OCI-M2 (cell line): ENCODE results near the gene PIAS1.
"Not testable (repeated sequence)": the region's sequence is repeated elsewhere in the genome, so short reads cannot be mapped to it uniquely, and the experiment has no call there.

Source experiments
- DNase-seq: peaks from one replicate; lab custom pipeline; 2025; ENCODE audit not compliant: unreplicated experiment; lab: John Stamatoyannopoulos, UW

The PIAS1 gene

DNA sequence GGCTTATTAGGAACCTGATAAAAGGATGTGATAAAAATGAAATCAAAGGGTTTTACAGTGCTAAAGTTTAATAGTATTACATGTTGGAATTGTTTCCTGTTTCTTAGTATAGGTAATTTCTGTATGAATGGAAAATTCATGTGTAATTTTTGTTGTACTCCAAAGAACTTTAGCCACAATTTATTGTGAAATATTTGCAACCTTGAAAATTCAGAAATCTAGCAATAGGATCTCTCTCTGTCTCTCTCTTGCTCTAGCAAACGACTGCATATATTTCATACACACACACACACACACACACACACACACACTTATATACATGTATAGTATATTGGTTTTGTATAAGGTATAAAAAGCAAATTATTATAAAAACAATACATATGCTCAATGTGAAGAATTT, 59.6 kb downstream of the PIAS1 start:
- DNase-seq: no peak

- DNase-seq: no peak
Measured at GRCh38 chr15:68114356-68114755, 60.2 kb downstream of the PIAS1 start.

DNA sequence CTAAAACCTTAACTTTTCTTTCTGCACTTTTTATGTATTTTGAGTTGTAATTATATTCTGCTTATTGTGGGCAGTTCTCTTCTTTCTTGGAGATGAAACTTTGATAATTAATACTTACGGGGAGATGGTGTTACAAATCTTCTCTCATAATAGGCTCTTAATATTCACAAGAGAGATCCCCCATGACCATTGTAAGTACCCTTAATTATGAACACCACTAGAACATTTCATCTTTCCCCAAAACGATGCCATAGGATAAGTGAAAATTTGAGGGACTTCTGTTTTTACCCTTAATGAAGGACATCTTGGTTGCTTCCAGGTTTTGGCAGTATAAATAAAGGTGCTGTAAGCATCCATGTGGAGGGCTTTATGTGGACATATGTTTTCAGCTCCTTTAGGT, 60.7 kb downstream of the PIAS1 start:
- DNase-seq: no peak

GRCh38 chr15:68124700-68125099, 70.6 kb downstream of the PIAS1 start:
- no peak for DNase-seq

DNA sequence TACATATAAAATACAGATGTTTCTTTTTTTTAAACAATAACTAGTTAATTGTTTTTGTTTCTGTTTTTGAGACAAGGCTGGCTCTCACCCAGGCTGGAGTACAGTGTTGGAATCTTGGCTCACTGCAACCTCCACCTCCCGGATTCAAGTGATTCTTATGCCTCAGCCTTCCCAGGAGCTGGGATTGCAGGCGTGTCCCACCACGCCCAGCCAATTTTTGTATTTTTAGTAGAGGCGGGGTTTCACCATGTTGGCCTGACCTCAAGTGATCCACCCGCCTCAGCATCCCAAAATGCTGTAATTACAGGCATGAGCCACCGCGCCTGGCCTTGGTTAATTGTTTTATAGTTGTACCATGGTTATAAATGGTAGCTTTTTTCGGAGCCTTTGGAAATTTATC, 72.3 kb downstream of the PIAS1 start:
- no peak for DNase-seq

- no peak for DNase-seq
Measured at GRCh38 chr15:68129072-68129471, 75.0 kb downstream of the PIAS1 start.

GRCh38 chr15:68130851-68131250, 76.7 kb downstream of the PIAS1 start:
- no peak for DNase-seq

DNA sequence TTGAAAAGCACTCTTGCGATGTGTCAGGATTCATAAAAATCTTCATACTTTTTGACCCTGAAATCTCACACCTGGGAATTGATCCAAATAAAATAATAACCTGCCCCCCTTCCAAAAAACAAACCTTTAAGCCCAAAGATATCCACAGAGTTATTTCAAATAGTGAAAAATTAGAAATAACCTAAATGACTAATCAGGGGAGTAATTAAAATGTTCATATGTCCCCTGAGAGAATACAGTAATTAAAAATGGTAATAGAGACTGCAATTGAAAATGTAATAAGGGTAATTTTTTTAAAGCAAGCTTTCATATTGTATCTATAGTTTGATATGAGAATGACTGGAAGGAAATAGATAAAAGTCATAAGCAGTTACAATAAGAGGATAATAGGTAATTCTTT, 83.0 kb downstream of the PIAS1 start:
- DNase-seq: no peak

- DNase-seq: no peak
Measured at GRCh38 chr15:68143129-68143528, 89.0 kb downstream of the PIAS1 start.

- no peak for DNase-seq
Measured at GRCh38 chr15:68143785-68144184, 89.7 kb downstream of the PIAS1 start.

GRCh38 chr15:68145706-68146105, 91.6 kb downstream of the PIAS1 start:
- DNase-seq: no peak

GRCh38 chr15:68148039-68148438, 93.9 kb downstream of the PIAS1 start:
- DNase-seq: no peak

DNA sequence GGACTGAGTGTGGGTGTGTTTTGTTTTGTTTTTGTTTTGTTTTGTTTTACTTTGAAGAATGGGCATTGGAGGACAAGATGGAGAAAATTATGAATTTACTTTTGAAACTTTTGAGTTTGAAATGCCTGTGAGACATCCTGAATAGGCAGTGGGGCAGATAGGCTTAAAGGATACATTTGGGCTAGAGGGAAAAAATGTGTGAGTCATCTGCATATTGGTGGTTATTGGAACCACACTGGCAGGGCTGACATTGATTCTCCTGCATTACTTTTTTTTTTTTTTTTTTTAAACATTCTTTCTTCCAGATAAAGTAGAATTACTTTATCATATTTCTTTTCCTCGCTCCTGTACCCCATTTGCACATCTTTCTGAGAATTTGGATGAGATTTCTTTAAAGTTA, 94.9 kb downstream of the PIAS1 start:
- no peak for DNase-seq

GRCh38 chr15:68150187-68150586, 96.1 kb downstream of the PIAS1 start:
- DNase-seq: no peak

- DNase-seq: no peak
Measured at GRCh38 chr15:68151277-68151676, 97.2 kb downstream of the PIAS1 start.

DNA sequence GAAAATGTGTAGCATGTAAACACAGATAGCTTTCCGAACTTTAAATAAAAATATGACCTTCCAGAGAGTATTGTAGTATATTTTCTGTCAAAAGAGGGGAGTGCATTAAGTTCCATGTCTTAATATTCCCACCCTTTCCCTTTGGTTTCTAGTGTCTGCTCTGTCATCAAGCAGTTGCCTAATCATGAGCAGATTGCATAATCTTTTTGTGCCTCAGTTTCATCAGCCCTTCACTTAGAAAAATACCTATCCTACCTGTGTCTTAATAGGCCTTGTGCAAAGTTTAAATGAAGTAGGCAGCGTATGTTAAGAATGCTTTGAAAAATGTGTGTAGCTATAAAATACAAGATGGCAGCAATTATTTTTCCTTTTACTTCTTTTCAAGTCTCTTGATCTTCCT, 98.2 kb downstream of the PIAS1 start:
- DNase-seq: no peak

DNA sequence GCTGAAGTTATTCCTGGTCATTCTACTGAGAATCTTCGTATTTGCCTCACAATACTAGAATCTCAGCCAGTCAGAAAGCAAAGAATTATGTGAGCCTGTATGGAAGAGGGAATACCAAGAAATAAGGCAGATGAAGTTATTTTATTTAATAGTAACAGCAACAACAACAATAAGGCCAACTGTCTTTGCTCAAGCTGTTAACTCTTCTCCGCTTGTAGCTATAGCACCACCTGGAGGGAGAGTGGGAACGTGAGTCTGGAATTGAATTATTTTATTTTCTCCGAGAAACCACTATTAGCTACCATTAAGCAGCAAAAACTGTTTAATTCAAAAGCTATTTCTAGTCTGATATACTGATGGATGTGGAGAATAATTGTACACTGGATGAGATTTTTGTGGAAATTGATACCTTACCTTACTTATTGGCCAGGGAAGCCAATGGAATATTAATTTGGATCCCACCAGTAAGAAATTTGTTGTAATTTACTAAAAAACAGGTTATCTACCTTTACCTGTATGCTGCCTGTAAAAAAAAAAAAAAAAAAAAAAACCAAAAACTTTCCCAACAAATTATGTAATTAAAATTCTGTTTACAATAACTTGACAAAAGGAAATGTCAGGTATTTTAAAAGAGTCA, 100.9 kb downstream of the PIAS1 start:
- no peak for DNase-seq

DNA sequence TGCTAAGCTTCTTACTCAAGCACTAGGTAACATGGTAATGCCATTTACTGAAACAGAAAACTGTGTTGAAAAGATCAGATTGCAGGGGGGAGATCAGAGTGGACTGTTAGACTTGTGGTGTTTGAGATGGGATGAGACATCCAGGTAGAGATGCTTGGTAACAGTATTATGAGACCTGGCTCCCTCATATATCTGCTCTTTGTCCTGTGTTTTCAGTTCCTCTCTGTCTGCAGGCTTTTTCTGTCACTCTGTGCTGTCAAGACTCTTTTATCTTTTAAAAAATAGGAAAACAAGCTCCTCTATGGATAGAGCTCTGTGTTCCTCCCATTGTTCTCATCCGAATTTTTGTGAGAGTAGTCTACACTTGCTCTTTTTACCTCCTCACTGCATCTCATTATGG, 103.0 kb downstream of the PIAS1 start:
- DNase-seq: no peak

GRCh38 chr15:68158046-68158628, 104.0 kb downstream of the PIAS1 start:
- no peak for DNase-seq

- DNase-seq: no peak
Measured at GRCh38 chr15:68163191-68163590, 109.1 kb downstream of the PIAS1 start.

GRCh38 chr15:68166847-68167246, 112.7 kb downstream of the PIAS1 start:
- no peak for DNase-seq

DNA sequence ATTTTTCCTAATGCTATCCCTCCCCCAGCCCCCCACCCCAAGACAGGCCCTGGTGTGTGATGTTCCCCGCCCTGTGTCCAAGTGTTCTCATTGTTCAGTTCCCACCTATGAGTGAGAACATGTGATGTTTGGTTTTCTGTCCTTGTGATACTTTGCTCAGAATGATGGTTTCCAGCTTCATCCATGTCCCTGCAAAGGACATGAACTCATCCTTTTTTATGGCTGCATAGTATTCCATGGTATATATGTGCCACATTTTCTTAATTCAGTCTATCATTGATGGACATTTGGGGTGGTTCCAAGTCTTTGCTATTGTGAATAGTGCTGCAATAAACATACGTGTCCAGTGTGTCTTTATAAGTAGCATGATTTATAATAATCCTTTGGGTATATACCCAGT, 117.9 kb downstream of the PIAS1 start:
- not testable (repeated sequence) for DNase-seq

- no peak for DNase-seq
Measured at GRCh38 chr15:68173119-68173518, 119.0 kb downstream of the PIAS1 start.
